Right atrium auricular region (tissue), 2 donors: ENCODE results near the gene NAV2. TPM values are rescaled to one million over a fixed set of nuclear protein-coding genes. Genes with fewer than 3 reads are reported as not detected.

ENCODE experiments used
- DNase-seq: peaks from one replicate; pipeline ENCODE4 v3.0.0-alpha.2; 2019; ENCODE audit warnings: low spot score
- H3K27ac ChIP-seq, 2 donors: fragments of 200-600 bp; sonication (generic); 1 replicate in 1 of 2; 2 replicates in 1 of 2; pipeline ENCODE4 v1.5.1; 2016 to 2019
- H3K27me3 ChIP-seq, 2 donors: fragments of 200-600 bp; sonication (generic); one replicate each; pipeline versions ENCODE4 v1.5.1 to v1.6.0; 2017 to 2019
- H3K36me3 ChIP-seq: fragments of 200-600 bp; sonication (generic); one replicate; pipeline ENCODE4 v1.5.1; 2016
- H3K4me1 ChIP-seq, 2 donors: fragments of 200-600 bp; sonication (generic); one replicate each; pipeline versions ENCODE4 v1.5.1 to v1.6.0; 2017 to 2019
- H3K4me3 ChIP-seq, 2 donors: fragments of 200-600 bp; sonication (generic); 1 replicate in 1 of 2; 2 replicates in 1 of 2; pipeline ENCODE4 v1.5.1; 2017 to 2019; ENCODE audit warnings: mild to moderate bottlenecking in 1 of 2, moderate library complexity in 1 of 2
- H3K9me3 ChIP-seq, 2 donors: fragments of 200-600 bp; sonication (generic); one replicate each; pipeline ENCODE4 v1.5.1; 2019
- total RNA-seq, 2 donors: library from RNA; depleted of rRNA; stranded (reverse); fragments of >200 nt; gene quantifications; one replicate each; pipeline ENCODE4 v1.1.0, GENCODE V29; 2016
- TF ChIP-seq, protein P1 (sequence below), 2 donors: fragments of 200-600 bp; sonication (generic); IDR thresholded peaks; one replicate each; pipeline ENCODE4 v1.5.1; 2019; ENCODE audit warnings: antibody characterized with exemption in 2 of 2

The NAV2 gene
- total RNA-seq, 2 donors from 2014 or later, result 11.4 to 19.2 TPM

DNA sequence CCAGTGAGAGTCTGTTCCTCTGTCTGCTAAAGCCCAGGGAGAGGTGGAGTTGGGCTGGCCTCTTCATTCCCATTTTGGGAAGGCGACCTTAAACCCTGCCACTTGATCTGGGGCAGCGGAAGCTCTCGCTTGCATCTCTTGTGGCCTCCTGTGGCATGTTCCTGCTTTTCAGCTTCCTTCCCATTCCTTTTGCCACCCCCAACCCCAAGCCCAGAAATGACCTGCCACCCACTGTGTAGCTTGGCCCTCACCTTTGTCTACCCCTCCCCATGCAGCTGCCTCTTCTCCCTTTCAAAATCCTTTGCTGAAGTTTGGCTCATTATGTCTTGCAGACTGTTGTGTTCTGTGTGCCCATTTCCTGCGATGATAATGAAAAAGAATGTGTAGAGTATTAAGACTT is 337.4 kb downstream of the NAV2 start:
- H3K27me3 ChIP-seq, result no peaks in the 10 kb centered on the region
- no peak for DNase-seq
- TF ChIP-seq, protein P1, sequence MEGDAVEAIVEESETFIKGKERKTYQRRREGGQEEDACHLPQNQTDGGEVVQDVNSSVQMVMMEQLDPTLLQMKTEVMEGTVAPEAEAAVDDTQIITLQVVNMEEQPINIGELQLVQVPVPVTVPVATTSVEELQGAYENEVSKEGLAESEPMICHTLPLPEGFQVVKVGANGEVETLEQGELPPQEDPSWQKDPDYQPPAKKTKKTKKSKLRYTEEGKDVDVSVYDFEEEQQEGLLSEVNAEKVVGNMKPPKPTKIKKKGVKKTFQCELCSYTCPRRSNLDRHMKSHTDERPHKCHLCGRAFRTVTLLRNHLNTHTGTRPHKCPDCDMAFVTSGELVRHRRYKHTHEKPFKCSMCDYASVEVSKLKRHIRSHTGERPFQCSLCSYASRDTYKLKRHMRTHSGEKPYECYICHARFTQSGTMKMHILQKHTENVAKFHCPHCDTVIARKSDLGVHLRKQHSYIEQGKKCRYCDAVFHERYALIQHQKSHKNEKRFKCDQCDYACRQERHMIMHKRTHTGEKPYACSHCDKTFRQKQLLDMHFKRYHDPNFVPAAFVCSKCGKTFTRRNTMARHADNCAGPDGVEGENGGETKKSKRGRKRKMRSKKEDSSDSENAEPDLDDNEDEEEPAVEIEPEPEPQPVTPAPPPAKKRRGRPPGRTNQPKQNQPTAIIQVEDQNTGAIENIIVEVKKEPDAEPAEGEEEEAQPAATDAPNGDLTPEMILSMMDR (IDR thresholded peaks at IDR 0.05), result no peak
- H3K36me3 ChIP-seq, result peaks cover 13% of the 10 kb centered on the region
- peak overlapping the region; percentile 87 to 89 for H3K27ac ChIP-seq
- H3K4me3 ChIP-seq, result no peak overlapping the region
- H3K4me1 ChIP-seq, result peaks cover 0 to 28% of the 10 kb centered on the region in 2 donors
- no peaks in the 10 kb centered on the region for H3K9me3 ChIP-seq

DNA sequence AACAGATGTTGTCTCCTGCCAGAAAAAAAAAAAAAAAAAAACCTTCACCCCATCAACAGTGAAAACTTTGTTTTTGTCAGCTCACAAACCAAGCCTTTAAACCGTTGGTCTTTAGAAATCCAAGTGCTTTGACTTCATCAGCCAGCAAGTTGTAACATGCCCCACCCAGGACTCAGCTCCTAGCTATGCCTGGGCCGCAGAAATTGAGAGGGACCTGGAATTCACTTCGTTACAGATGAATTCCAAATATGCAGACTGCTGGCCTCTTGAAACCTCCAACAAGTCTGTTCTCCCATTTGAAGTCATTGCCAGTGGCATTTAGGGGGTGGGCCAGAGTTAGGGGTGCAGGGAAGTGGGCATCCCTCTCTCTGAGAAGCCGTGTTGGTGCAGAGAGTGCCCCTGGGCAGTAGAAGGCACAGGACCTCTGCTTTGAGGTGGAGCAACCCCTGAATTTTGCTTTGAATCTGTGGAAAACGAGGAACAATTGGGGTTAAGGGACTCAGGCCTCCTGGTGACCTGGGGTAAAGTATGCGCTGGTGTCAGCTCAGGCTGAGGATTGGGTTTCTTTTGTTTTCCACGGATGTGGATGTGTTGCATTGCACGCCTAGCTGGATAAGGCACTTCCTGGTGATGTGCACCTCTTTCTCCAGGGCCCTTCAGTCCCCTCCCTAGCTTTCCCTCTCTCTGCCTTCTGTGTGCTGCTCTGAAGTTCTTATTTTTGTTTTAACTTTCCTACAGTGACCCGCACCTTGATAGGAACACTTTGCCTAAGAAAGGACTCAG is 338.1 kb downstream of the NAV2 start:
- H3K4me1 ChIP-seq, result peaks cover 0 to 35% of the 10 kb centered on the region in 2 donors
- no peak overlapping the region for H3K4me3 ChIP-seq
- TF ChIP-seq, protein P1 (IDR thresholded peaks at IDR 0.05), result no peak
- DNase-seq, result no peak
- no peaks in the 10 kb centered on the region for H3K9me3 ChIP-seq
- peaks cover 12% of the 10 kb centered on the region for H3K36me3 ChIP-seq
- no peaks in the 10 kb centered on the region for H3K27me3 ChIP-seq
- H3K27ac ChIP-seq, result peak overlapping the region in 1 of 2 donors; percentile 89

DNA sequence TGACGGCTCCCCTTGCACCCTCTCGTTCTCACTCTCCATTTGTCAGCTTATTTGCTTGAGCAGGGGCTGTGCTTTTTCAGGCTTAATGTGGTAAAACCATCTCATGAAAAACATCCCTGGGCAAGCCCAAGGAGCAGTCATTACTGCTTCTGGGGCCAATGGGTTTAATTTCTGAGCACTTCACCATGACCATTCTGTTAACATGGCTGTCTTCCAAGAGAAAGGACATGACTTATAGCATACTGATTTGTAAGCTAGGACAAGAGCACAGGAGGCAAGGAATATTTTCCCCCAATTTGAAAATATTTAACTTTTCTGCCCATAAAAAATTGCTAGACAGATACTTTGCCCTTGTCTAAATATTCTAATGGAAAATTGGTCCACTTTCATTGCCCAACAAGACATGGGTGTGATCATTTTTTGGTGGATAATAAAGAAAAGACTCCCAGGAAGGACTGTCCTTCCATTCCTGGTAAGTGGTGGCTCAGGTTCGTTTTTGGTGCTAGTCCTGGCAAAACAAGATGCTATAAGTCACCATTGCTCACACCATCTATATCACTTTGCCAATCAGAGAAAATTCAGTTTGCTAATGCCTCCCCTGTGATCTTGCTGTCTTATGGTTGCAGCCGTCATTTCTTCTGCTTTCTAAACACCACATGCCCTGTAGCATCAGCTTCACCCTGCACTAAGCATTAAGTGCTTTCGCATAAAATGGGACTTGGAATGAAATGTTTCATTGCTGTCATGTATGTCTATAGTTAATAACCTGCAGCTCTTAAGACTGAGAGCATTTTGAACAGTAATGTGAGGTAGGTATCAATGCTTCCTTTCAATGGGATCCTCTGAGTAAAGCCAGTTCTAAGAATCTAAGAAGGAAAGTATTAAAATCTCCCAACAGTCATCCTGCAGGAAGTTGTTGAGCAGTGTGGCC is 339.1 kb downstream of the NAV2 start:
- H3K27me3 ChIP-seq, result no peaks in the 10 kb centered on the region
- DNase-seq, result no peak
- peaks cover 21% of the 10 kb centered on the region for H3K36me3 ChIP-seq
- H3K27ac ChIP-seq, result peak overlapping the region in 1 of 2 donors; percentile 6
- H3K4me1 ChIP-seq, result peaks cover 0 to 40% of the 10 kb centered on the region in 2 donors
- TF ChIP-seq, protein P1 (IDR thresholded peaks at IDR 0.05), result no peak
- H3K9me3 ChIP-seq, result no peaks in the 10 kb centered on the region
- H3K4me3 ChIP-seq, result no peak overlapping the region

DNA sequence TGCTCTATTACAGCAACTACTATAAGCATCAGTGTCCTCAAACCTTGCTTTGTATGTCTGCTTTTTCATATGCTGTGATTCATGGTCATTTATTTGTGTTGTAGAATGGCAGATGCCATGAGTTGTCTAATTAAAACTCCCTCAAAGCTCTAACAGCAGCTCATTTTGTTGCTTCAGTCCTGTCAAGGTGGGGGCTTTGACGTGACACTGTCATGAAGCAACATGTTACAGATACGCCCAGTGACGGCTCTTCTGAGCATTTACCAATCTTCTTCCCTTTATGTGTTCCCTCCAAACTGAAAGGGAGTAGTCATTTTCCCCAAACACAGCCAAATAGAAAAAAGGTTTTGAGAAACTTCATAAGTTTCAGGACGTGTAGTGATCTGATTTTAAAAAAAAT is 340.9 kb downstream of the NAV2 start:
- DNase-seq, result no peak
- H3K4me1 ChIP-seq, result peaks cover 0 to 40% of the 10 kb centered on the region in 2 donors
- H3K27ac ChIP-seq, result no peak overlapping the region
- H3K4me3 ChIP-seq, result no peak overlapping the region
- no peaks in the 10 kb centered on the region for H3K9me3 ChIP-seq
- TF ChIP-seq, protein P1 (IDR thresholded peaks at IDR 0.05), result no peak
- peaks cover 21% of the 10 kb centered on the region for H3K36me3 ChIP-seq
- H3K27me3 ChIP-seq, result no peaks in the 10 kb centered on the region

DNA sequence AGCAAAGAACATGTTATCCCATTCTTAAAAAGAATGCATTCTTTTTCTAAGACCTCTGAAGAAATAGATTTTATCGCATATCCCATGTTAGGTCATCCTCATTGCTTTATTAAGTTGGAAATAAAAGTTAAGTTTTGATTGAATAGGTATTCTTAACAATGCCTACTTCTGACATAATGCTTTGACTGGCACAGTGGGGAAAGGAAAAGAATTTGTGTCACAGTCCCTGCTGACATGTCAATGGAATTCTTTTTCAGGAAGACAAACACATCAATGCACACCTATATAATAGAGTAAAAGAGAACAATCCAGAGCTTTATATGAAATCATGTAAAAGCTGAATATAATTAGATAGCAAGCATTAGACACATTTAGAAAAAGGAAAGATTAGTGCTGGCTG is 341.9 kb downstream of the NAV2 start:
- TF ChIP-seq, protein P1 (IDR thresholded peaks at IDR 0.05), result no peak
- DNase-seq, result no peak
- Histone ChIP-seq H3K27ac (peak overlapping the region; percentile 29 to 66), H3K27me3 (no peaks in the 10 kb centered on the region), H3K9me3 (no peaks in the 10 kb centered on the region), H3K4me1 (peaks cover 0 to 31% of the 10 kb centered on the region in 2 donors), H3K36me3 (peaks cover 21% of the 10 kb centered on the region), H3K4me3 (no peak overlapping the region)
